ENCODE measurements around the gene ADGRL1.

DNA sequence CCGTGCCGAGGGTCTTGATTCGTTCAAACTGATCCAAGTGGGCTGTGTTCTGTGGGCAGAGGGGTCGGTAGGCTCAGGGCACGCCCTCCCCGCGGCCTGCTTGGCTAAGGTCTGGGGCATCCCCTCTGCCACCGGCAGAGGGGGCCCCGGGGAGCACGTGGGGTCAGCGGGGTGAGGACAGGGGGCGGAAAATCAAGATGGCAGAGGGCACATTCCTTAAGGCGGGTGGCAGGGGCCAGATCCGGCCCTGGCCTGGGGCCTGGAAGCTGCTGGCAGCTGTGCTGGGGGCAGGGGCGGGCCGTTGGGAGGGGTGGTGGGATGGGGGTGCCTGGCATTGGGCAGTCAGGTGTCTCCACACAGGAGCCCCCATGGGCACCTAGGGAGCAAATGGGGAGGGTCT lies 99.1 kb downstream of the ADGRL1 start:
- TF ChIP-seq, protein P1, sequence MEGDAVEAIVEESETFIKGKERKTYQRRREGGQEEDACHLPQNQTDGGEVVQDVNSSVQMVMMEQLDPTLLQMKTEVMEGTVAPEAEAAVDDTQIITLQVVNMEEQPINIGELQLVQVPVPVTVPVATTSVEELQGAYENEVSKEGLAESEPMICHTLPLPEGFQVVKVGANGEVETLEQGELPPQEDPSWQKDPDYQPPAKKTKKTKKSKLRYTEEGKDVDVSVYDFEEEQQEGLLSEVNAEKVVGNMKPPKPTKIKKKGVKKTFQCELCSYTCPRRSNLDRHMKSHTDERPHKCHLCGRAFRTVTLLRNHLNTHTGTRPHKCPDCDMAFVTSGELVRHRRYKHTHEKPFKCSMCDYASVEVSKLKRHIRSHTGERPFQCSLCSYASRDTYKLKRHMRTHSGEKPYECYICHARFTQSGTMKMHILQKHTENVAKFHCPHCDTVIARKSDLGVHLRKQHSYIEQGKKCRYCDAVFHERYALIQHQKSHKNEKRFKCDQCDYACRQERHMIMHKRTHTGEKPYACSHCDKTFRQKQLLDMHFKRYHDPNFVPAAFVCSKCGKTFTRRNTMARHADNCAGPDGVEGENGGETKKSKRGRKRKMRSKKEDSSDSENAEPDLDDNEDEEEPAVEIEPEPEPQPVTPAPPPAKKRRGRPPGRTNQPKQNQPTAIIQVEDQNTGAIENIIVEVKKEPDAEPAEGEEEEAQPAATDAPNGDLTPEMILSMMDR (conservative IDR thresholded peaks at IDR 0.05): no peak
- TF ChIP-seq ZFX (IDR thresholded peaks at IDR 0.05): no peak
